DMS 273 treated with DMSO at 0.1 percent for 48 hours (cell line): Measurements from ENCODE around the gene AUTS2.
"Not testable (repeated sequence)": the region's sequence is repeated elsewhere in the genome, so short reads cannot be mapped to it uniquely, and the experiment has no call there.

Experiments
- DNase-seq: peaks from one replicate; lab custom pipeline; 2025; lab: John Stamatoyannopoulos, UW

The AUTS2 gene

GRCh38 chr7:70349819-70350218, 751.5 kb downstream of the AUTS2 start:
- no peak for DNase-seq

GRCh38 chr7:70352088-70352487, 753.8 kb downstream of the AUTS2 start:
- no peak for DNase-seq

- DNase-seq, result no peak
These were observed 754.6 kb downstream of the AUTS2 start for GRCh38 chr7:70352906-70353305.

DNA sequence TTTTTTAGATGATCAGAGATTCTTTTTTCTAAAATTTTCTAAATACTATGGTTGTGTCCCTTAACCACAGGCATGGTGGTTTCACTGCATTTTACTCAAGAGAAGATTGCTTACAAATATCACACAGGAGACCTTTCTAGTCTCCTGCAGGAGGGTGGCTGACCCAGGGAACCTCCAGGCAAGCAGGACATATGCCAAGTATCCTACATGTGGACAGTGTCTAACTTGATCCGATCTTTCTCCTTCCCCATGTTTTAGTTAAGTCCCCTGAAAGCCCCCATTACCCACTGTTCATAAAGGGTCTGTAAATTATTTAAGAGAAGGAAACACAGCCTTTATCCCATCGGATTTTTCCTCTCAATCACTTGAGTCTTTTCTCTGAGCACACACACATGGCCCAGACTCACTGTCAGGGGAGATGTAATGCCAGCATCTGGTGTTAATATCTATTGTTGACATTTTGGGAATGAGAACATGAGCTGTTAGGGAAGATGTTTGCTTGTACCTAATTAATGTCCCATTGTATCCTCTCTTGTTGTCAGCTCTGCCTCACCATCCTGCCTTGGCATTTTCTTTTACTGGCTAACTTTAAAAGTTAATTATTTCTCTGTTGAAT, 755.2 kb downstream of the AUTS2 start:
- DNase-seq, result peak; percentile 74

DNA sequence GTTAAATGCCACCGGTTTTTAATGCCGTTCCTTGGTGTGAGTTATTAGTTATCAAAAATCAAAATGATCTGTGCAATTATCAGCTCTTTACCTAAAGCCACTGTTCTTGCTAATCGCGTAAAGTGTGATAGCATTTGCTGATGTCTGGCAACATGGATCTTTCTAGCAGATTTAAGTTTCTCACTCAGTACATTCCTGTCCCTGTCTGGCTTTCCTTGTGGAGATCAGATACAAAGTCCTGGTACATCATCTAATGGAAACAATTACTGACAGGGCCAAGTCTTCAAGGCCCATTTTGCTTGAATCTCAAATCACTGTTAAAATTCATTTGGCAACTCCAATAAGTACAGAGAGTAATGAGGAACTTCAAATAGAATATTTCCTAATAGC, 755.7 kb downstream of the AUTS2 start:
- DNase-seq, result no peak

DNA sequence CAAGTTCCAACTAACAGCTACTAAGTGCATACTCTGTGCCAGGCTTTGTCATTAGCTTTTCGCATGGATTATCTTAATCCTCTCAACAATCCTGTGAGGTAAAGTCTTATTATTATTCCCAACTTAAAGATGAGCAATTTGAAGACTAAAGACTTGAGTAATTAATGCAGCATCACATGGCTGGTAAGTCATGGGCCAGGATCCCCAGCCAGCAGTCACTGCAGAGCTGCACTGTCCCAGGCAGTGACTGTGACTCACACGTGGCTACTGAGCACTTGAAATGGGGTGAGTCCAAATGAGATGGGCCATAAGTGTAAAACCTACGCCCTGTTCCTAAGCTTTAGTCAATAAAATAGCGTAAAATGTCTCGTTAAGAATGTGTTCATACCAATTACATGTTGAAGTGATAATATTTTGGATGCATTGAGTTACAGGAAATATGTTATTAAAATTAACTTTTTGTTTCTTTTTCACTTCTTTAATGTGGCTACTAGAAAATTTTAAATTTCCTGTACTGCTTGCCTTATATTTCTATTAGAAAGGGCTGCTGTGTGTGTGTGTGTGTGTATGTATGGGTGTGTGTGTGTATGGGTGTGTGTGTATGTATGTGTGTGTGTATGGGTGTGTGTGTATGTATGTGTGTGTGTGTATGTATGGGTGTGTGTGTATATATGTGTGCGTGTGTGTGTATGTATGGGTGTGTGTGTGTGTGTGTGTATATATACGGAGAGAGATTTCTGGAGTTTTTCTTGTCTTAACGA, 756.3 kb downstream of the AUTS2 start:
- no peak for DNase-seq

DNA sequence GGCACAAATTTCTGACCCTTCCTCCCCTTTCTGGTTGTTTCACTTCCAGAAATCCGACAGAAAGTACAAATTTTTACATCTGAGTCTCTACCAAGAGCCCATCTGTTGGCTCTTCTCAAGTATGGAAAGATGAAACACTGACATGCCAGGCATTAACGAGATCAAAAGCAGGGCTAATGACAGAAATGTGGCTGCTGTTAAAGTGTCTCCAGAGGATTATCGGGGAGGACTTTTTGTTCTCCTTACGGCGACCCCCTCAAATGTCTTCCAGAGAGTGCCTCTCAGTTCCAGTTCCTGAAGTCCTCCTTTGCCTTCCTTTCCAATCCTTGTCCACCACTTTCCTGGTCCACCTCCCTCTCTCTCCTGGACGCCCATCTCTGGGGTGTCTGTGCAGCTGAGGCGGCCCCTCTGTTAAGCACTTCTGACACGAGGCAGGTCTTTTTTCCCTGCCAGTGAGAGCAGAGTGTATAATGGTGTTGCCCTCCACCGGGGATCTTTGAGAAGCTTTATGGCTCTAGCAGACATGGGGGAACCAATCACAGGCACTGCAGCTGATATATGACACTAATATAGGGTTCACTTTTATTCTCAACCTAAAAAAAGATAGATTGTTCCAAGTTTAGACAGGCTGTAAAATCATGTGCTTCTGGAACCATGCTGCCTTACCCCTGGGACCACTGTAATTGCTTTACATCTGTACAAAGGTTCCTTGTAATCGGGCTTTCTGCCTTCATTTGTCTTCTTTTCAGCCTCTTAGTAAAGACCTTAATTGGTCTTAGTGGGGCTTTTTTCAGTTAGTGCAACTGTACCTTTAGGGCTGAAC, 757.1 kb downstream of the AUTS2 start:
- DNase-seq, result peak; percentile 99

DNA sequence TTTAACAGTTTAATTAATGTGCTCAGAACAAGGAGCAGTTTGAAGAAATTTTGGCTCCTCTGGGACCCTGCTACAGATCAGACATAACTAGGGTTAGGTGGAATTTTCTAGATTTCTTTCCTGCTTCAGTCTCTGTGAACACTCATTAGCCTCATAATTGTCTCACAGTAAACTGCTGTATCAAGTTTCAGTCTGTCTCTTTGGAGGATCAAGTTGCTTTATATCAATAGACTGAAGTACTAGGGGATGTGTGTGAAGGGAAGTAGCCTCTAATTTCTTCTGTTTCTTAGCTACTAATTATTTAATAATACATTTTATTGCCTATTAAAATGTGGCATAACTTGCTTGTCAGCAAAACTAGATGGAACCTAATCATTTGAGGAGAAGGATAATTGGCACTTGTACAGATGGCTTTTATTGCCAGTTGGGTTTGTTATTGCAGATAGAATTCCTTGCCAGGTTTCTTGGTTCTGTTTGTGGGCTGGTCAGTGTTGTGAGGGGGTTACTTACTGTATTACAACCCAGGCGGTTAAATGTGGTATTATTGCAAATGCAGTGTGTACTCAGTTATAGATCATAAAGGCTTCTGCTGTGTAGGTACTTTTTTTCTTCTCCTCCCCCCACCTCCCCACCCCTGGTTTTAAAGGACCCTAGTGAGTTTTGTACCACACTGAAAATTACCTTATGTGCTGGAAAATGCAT, 758.0 kb downstream of the AUTS2 start:
- peak; percentile 99 for DNase-seq

- DNase-seq, result no peak
These were observed 758.6 kb downstream of the AUTS2 start for GRCh38 chr7:70356787-70357328.

GRCh38 chr7:70360557-70360956, 762.3 kb downstream of the AUTS2 start:
- DNase-seq, result no peak

DNA sequence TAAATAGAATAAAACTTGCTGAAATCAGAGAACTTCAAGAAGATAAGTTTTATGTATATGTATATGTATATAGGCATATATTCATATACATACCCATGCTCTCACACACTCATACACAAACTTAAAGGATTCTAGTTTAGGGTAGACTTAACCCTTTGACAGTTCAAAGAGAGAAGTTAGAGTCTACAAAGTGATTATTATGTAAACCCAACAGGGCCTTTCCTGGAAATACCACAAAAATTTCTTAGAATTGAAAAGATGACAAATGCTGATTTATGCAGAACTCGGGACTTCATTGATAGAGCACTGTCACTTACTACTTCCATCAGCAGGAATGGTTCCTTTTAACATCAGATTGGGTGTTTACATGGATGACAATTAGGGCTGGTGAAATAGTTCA, 763.5 kb downstream of the AUTS2 start:
- no peak for DNase-seq

GRCh38 chr7:70364393-70364792, 766.1 kb downstream of the AUTS2 start:
- not testable (repeated sequence) for DNase-seq

DNA sequence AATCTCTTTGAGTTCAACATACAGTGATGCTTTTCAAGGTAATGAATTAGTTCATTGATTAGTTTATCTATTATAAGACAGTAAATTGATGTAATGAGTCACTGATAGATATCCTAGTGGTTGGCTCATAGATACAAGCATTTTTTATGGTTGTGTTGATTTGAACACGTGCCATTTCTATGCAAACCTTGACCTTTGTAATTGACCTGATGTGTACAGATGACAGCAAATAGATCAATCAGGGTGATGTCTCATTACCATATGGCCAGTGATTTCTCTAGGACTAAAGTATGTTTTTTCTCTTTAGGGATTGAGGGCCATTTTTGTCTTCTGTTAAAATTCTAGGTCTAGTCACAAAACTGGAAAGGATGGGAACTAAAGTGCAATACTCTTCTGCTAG, 773.4 kb downstream of the AUTS2 start:
- no peak for DNase-seq

- DNase-seq, result peak; percentile 82
These were observed 774.7 kb downstream of the AUTS2 start for GRCh38 chr7:70372768-70373515.

- no peak for DNase-seq
These were observed 776.7 kb downstream of the AUTS2 start for GRCh38 chr7:70374772-70375533.

DNA sequence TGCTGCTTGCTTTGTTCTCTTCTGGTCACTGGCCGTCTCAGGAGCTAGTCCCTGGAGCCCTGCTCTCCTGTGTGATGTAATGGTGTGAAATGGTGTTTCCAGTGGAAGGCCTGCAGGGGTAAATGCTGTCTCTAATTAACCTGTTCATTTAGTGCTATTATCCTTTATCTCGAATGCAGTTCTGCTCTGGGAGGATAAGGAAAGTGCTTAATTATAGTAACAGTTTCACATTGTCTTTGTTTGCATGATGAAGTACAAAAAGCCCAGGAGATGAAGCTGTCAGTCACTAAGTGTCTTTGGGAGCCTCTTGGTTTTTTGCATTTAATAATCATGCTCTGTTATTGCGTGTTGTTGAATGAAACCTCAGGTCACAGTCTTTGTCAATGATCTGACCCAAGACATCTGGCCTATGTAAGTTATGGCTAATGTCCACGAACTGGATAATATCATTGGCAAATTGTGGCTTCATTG, 778.3 kb downstream of the AUTS2 start:
- DNase-seq, result no peak

DNA sequence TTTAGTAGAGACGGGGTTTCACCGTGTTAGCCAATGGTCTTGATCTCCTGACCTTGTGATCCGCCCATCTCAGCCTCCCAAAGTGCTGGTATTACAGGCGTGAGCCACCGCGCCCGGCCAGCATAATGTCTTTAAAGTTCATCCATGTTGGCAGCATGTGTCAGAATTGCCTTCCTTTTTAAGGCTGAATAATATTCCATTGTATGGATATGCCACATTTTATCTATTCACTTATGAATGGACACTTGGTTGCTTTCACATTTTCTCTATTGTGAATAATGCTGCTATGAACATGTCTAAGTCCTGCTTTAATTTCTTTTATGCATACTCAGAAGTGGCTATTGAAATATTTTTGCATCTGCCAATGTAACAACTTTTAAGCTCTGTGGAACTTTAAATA, 779.7 kb downstream of the AUTS2 start:
- no peak for DNase-seq

- no peak for DNase-seq
These were observed 780.9 kb downstream of the AUTS2 start for GRCh38 chr7:70379210-70379609.

GRCh38 chr7:70380421-70381015, 782.2 kb downstream of the AUTS2 start:
- no peak for DNase-seq
